ENCODE measurements around the gene NGB.
A peak's percentile ranks its signal among the peaks of the same experiment; 100 is the strongest.
"Not testable (repeated sequence)": the region's sequence is repeated elsewhere in the genome, so short reads cannot be mapped to it uniquely, and the experiment has no call there.

Gene NGB, protein sequence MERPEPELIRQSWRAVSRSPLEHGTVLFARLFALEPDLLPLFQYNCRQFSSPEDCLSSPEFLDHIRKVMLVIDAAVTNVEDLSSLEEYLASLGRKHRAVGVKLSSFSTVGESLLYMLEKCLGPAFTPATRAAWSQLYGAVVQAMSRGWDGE

GRCh38 chr14:77271113-77271710 is at the start of gene NGB:
Gene NGB, minus strand, starts transcription at chr14:77271206. Its CDS starts 269 bp downstream, at chr14:77270937.
- no peak for DNase-seq

DNA sequence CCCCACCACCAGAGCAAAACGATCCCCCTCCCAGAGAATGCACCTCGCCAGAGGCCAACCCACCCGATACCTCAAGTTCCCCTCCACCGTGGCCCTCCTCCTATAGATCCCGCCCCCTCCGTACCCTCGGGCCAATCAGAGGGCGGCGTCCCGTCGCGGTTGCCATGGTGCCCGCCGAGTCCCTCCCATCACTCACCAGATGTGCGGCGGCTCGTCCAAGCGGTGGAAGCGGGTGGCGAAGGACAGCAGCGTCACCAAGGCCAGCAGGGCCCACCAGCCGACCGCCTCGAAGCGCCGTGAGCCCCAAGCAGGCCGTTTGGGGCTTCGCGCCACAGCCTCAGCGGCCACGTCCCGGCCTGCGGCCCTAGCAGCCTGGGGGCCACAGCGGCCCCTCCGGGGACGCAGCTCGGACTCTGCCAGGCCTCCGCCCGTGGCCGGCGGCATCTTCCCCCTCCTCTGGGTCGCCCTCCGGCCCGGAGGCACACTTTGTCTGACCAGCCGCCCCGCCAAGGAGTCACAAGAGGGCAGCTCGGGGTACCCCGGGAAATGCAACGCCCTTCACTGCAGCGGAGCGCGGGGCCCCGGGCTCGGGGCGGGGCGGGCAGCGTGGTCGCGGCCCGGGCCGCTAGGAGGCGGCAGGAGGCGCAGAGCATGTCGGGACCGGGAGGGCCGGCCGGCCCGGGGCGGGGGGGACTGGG is 49.4 kb upstream of the NGB start, which contains the start of gene POMT2:
Gene POMT2, minus strand, starts transcription at position 646 of the 698 bp plus-strand sequence. Its CDS starts 202 bp downstream, at position 444.
- peak; percentile 90 for DNase-seq

DNA sequence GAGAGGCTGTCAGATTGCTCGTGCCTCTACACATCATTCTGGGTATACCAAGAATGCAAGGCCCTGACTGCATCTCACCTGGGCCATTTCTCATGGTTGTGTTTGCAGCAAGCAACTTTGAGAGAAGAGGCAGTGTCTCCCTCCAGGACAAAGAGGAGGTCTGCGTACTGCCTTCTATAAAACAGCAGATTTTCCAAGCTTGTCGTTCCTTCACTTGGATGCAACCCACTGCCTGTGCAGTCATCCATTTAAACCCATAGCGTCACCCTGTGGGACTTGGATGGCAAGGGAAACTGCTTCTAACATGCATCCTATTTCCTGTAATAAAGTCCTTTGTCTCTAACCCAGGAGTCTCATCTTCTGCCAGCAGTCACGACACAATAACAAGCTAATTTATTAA is 48.4 kb upstream of the NGB start:
- no peak for DNase-seq

GRCh38 chr14:77318756-77319155 is 47.8 kb upstream of the NGB start:
- not testable (repeated sequence) for DNase-seq

GRCh38 chr14:77318006-77318553 is 47.1 kb upstream of the NGB start:
- DNase-seq: no peak

DNA sequence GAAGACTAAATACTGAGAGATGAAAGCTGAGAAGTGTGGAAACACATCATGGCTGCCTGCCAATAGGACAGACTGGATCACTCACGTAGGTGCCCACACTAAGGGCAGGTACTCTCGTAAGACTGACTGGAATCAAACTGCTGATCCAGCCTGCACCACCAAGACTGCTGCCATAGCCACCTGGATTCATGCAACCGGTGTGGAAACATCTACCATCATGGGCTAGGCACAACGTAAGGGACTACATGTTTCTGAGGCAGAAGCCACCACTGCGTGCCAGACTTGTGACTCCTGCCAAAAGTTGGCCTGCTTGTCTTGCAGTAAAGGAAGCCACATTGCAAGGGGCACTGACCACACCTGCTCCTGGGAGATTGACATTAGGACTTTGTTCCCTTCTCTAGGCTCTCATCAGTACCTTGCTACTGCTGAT is 45.9 kb upstream of the NGB start:
- DNase-seq: peak; percentile 37

DNA sequence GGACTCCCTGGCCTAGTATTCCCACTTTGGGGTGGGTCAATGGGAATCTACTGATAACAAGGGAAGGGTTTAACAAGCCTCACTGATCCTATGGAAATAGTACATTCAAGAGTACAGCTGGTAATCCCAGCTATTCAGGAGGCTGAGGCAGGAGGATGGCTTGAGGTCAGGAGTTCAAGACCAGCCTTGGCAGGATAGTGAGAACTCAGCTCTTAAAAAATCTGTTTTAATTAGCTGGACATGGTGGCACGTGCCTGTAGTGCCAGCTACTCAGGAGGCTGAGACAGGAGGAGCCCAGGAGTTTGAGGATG is 45.1 kb upstream of the NGB start:
- DNase-seq: no peak

DNA sequence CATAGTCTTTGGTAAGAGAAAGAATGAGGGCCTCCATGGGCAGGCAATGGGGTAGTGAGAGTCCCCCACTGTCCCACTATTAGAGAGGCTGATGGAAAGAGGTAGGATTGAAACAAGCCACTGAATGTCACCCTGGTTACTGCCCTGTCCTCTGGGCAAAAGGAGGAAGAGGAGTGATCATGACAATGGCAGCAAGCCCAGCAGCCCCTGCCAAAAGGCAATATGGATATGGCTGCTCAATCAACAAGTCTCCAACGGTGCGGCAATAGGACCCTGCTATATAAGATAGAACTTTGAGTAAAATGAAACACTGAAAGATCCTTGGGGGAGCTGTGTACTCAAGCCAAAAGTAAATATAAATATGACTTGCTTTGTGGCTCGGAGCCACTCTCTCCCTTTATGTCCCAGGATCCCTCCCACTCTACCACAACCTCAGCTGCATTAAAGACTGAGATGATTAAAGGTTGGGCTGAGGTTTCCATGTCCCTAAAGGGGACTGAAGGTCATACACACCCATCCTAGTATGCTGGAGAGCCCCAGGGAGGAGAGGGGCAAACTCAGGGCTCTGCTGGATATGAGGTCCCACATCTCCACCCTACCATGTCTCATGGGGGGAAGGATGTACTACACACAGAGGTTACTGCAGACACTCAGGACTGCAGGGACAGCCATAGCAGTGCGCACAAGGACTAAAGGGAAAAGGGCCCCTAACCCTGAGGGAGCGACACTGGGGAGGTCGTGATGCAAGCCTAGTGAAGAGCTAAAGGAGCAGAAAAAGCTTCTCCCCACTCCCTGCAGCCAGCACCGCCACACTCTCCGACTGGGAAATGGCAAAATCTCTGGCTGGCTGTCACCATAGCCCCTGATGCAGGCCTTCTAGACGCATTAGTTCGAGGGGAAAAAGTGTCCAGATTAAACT is 43.8 kb upstream of the NGB start:
- no peak for DNase-seq

DNA sequence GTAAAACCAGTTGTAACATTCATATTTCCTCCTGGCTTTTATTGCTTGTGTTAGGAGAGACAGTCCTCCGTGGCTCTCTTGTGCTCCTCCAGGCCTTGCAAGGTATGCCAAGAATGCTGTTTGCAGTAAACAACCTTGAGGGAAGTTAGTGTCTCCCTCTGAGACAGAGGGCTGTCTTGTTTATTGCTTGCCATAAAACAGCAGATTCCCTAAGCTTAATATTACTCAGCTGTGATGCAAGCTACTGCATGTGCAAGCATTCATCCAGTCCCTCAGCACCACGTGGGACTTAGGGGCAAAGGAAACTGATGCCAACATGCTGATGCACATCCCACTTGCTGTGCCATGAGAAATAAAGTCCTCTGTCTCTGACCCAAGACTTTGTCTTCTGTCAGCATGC is 43.0 kb upstream of the NGB start:
- DNase-seq: no peak

GRCh38 chr14:77313371-77313770 is 42.4 kb upstream of the NGB start:
- DNase-seq: no peak

DNA sequence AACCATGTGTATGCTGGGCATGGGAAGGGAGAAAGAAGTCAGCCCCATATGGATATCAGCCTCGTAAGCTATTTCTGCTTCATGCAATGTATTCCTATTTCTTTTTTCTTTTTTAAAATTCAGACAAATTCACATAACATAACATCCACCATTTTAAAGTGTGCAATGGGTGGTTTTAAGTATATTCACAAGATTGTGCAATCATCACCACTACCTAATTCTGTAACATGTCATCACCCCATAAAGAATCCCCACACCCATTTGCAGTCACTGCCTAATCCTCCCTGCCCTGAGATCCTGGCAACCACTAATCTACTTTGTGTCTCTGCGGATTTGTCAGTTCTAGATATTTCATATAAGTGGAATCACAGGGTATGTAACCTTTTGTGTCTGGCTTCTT is 40.2 kb upstream of the NGB start:
- DNase-seq: no peak

- no peak for DNase-seq
Observed at GRCh38 chr14:77310026-77310425, 39.0 kb upstream of the NGB start.

- DNase-seq: no peak
Observed at GRCh38 chr14:77309131-77309530, 38.1 kb upstream of the NGB start.

DNA sequence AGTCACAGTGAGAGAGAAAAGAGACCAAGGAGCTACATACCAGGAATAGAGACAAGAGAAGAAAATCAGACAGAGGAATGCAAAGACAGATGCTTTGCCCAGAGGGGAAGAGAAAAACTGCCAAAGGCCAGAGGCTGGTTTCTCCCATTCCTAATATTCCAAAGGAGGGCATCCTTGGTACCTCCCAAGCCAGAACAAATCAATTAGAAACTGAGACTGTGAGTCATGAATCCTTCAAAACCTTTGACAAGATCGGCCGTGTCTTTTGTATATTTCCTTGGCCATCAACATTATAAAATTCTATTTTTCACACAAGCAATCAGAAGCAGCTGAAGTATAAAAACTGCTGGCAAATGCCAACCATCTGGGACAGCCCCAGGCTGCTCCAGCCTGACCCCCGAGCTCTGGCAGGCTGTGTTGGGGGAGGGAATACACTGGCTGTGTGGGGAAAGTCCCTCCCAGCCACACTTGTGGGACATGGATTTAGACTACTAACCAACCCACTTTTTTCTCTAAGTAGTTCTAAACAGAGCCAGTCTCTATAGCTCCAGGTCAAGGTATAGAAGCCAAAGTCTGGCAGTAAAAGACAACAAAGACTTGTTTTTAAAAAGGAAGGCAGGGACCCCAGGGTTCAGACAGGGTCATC is 36.0 kb upstream of the NGB start:
- no peak for DNase-seq

DNA sequence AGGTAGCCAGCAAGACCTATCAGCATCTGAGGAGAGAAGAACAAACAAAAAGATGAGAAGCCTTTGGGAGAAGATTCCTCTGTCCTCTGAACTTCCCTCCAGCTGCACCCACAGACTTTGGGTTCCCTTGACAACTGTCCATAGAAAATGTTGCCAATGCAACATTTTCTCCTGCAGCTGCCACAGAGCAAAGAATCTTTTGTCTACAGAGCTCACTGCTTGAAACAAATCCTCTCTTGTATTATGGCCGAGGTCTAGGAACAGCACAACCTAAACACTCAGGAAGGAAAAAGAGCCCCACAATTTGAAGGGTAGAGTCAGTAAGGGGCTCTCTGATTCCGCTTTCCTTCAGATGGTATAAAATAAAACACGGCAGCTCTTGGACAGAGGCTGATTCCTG is 35.4 kb upstream of the NGB start:
- DNase-seq: no peak

GRCh38 chr14:77305696-77306095 is 34.7 kb upstream of the NGB start:
- no peak for DNase-seq

GRCh38 chr14:77303417-77304156 is 32.6 kb upstream of the NGB start:
- no peak for DNase-seq

- no peak for DNase-seq
Observed at GRCh38 chr14:77302926-77303325, 31.9 kb upstream of the NGB start.

GRCh38 chr14:77301103-77301502 is 30.1 kb upstream of the NGB start:
- DNase-seq: peak; percentile 68

GRCh38 chr14:77299771-77300170 is 28.8 kb upstream of the NGB start:
- DNase-seq: no peak

DNA sequence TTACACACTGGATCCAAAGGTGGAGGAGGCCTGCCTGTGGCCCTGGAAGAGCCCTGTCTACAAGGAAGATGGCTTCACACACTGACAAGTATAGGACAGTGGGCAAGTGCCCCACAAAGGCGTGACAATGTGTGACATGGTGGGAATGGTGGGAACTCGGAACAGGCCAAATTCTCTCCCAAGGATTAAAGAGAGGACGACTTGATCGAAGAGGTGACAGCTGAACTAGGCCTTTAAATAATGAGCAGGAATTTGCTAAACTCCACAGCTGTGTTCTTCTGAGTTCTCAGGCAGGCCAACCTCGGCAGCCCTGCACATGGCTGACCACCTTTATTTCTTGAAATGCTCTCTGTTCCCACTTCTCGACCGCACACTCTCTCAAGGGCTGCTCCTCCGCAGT is 25.9 kb upstream of the NGB start:
- no peak for DNase-seq

DNA sequence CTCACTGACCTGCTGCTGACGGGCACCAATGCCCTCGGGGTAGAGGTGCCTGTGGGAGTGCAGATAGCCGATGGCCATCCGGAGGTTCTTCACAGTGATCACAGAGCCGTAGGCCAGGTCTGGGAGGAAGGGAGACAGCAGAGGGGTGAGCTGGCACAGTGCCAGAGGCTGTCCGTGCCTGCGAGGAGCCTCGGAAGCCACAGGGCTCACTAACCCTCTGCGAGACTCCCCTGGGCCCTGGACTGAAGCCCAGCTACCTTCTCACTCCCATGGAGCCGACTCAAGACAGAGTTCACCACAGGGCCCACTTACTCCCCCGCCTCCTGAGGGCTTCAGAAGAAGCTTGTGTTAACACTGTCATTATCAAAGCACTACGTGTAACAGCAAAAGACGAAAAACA is 25.1 kb upstream of the NGB start:
- no peak for DNase-seq
